ENCODE measurements around the gene ERCC1. TPM values are rescaled to one million over a fixed set of nuclear protein-coding genes. Genes with fewer than 3 reads are reported as not detected.

The ERCC1 gene
- total and polyA plus RNA-seq, 2 of the 13 experiments (the other 11 are each of a cell fraction or from before 2014, with no cell fraction given), result 40.0 to 66.4 TPM

DNA sequence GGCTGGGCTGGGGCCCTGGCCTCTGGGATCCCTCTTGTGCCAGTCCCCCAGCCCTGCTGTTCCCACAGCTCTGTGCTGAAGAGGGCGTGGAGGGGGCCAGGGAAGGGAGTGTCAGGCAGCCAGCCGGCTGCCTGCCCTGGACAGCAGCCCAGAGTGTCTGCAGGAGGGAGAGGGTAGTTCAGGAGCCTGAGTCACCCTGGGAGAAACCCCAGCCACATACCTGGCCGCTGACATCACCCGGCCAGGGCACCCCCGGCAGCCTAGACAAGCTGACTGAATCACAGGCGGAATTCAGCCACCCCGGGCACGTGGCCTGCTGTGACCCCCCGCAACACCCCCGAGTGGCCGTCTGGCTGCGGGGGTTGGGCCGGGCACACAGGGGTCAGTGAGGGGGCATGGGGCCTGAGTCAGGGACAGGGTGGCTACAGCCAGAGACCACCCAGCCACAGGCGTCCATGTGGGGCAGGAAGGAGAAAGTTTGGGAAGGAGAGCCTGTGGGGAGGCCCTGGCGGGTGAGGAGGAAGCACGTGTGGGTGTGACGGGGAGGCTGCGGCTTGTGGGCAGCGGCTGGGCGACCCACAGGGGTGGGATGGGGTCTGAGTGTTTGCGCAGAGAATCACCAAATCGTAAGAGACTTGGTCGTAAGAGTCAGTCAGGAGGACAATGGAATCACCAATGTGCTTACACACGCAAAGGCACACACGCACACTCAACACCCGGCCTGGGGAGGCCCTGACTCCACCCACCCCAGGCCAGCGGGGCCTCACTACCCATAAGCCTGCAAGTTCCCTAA lies 32.2 kb upstream of the ERCC1 start (continued):
- TF ChIP-seq, protein P1, sequence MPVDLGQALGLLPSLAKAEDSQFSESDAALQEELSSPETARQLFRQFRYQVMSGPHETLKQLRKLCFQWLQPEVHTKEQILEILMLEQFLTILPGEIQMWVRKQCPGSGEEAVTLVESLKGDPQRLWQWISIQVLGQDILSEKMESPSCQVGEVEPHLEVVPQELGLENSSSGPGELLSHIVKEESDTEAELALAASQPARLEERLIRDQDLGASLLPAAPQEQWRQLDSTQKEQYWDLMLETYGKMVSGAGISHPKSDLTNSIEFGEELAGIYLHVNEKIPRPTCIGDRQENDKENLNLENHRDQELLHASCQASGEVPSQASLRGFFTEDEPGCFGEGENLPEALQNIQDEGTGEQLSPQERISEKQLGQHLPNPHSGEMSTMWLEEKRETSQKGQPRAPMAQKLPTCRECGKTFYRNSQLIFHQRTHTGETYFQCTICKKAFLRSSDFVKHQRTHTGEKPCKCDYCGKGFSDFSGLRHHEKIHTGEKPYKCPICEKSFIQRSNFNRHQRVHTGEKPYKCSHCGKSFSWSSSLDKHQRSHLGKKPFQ (CRISPR knock-in tag; IDR thresholded peaks at IDR 0.05; ENCODE audit: insufficient replicate concordance), result no peak
- peak; percentile 89 for TF ChIP-seq PTBP1 (IDR thresholded peaks at IDR 0.05; ENCODE audit: low read depth, low read length, poor library complexity, severe bottlenecking)
- TF ChIP-seq, protein P2, sequence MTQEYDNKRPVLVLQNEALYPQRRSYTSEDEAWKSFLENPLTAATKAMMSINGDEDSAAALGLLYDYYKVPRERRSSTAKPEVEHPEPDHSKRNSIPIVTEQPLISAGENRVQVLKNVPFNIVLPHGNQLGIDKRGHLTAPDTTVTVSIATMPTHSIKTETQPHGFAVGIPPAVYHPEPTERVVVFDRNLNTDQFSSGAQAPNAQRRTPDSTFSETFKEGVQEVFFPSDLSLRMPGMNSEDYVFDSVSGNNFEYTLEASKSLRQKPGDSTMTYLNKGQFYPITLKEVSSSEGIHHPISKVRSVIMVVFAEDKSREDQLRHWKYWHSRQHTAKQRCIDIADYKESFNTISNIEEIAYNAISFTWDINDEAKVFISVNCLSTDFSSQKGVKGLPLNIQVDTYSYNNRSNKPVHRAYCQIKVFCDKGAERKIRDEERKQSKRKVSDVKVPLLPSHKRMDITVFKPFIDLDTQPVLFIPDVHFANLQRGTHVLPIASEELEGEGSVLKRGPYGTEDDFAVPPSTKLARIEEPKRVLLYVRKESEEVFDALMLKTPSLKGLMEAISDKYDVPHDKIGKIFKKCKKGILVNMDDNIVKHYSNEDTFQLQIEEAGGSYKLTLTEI (CRISPR knock-in tag; conservative IDR thresholded peaks at IDR 0.05), result no peak
- peak; percentile 49; the same call in 1 of the 2 replicates for TF ChIP-seq ZNF776 (CRISPR knock-in tag; IDR thresholded peaks at IDR 0.05)
- peak; percentile 62; the same call in 1 of the 2 replicates for TF ChIP-seq NR2C2 (CRISPR knock-in tag; IDR thresholded peaks at IDR 0.05; ENCODE audit: borderline replicate concordance)
- TF ChIP-seq HNF4A (CRISPR knock-in tag; IDR thresholded peaks at IDR 0.05), result 0 out of 2 replicates have a peak, but pooled peaks have one; percentile 26
- TF ChIP-seq CREM (IDR thresholded peaks at IDR 0.05), result peak; percentile 72; the same call in 1 of the 2 replicates
- TF ChIP-seq CREM (CRISPR knock-in tag; IDR thresholded peaks at IDR 0.05), result no peak
- TF ChIP-seq, protein P3, sequence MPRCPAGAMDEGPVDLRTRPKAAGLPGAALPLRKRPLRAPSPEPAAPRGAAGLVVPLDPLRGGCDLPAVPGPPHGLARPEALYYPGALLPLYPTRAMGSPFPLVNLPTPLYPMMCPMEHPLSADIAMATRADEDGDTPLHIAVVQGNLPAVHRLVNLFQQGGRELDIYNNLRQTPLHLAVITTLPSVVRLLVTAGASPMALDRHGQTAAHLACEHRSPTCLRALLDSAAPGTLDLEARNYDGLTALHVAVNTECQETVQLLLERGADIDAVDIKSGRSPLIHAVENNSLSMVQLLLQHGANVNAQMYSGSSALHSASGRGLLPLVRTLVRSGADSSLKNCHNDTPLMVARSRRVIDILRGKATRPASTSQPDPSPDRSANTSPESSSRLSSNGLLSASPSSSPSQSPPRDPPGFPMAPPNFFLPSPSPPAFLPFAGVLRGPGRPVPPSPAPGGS (CRISPR knock-in tag; IDR thresholded peaks at IDR 0.05), result no peak; the same call in 1 of the 2 replicates
- TF ChIP-seq NFE2L2 (IDR thresholded peaks at IDR 0.05; ENCODE audit: low read length), result peak; percentile 29; the same call in 1 of the 2 replicates
- peak; percentile 51; the same call in 1 of the 2 replicates for TF ChIP-seq GFI1 (CRISPR knock-in tag; IDR thresholded peaks at IDR 0.05; ENCODE audit: borderline replicate concordance)
- no peak for TF ChIP-seq ZNF75D (CRISPR knock-in tag; IDR thresholded peaks at IDR 0.05; ENCODE audit: borderline replicate concordance)
- no peak for TF ChIP-seq ZNF570 (CRISPR knock-in tag; IDR thresholded peaks at IDR 0.05; ENCODE audit: borderline replicate concordance)
- TF ChIP-seq ZNF30 (CRISPR knock-in tag; IDR thresholded peaks at IDR 0.05), result no peak
- peak; percentile 65 for TF ChIP-seq DPF2 (CRISPR knock-in tag; IDR thresholded peaks at IDR 0.05; ENCODE audit: borderline replicate concordance, low read depth)
- no peak for TF ChIP-seq FIP1L1 (IDR thresholded peaks at IDR 0.05; ENCODE audit: borderline replicate concordance, insufficient read depth, low read depth, low read length)
- TF ChIP-seq MEF2D (CRISPR knock-in tag; IDR thresholded peaks at IDR 0.05), result peak; percentile 79
- peak; percentile 66; the same call in 1 of the 2 replicates for TF ChIP-seq DMAP1 (CRISPR knock-in tag; IDR thresholded peaks at IDR 0.05)
- TF ChIP-seq, protein P4, sequence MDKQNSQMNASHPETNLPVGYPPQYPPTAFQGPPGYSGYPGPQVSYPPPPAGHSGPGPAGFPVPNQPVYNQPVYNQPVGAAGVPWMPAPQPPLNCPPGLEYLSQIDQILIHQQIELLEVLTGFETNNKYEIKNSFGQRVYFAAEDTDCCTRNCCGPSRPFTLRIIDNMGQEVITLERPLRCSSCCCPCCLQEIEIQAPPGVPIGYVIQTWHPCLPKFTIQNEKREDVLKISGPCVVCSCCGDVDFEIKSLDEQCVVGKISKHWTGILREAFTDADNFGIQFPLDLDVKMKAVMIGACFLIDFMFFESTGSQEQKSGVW (CRISPR knock-in tag; IDR thresholded peaks at IDR 0.05; ENCODE audit: borderline replicate concordance), result no peak
- TF ChIP-seq, protein P5, sequence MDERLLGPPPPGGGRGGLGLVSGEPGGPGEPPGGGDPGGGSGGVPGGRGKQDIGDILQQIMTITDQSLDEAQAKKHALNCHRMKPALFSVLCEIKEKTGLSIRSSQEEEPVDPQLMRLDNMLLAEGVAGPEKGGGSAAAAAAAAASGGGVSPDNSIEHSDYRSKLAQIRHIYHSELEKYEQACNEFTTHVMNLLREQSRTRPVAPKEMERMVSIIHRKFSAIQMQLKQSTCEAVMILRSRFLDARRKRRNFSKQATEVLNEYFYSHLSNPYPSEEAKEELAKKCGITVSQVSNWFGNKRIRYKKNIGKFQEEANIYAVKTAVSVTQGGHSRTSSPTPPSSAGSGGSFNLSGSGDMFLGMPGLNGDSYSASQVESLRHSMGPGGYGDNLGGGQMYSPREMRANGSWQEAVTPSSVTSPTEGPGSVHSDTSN (CRISPR knock-in tag; IDR thresholded peaks at IDR 0.05), result no peak
- TF ChIP-seq, protein P6, sequence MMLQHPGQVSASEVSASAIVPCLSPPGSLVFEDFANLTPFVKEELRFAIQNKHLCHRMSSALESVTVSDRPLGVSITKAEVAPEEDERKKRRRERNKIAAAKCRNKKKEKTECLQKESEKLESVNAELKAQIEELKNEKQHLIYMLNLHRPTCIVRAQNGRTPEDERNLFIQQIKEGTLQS (CRISPR knock-in tag; IDR thresholded peaks at IDR 0.05), result peak; percentile 100
- 0 out of 2 replicates have a peak, but pooled peaks have one; percentile 44 for TF ChIP-seq FOXC1 (CRISPR knock-in tag; IDR thresholded peaks at IDR 0.05; ENCODE audit: borderline replicate concordance)
